Keratinocyte (primary cell): Measurements from ENCODE around the gene RHAG.

Experiments used
- CTCF ChIP-seq, 3 experiments: IDR thresholded peaks in 1 of 3; conservative IDR thresholded peaks in 1 of 3; optimal IDR thresholded peaks in 1 of 3; 2 replicates in 2 of 3; 3 replicates in 1 of 3; pipeline versions ENCODE3 to v1.5.1; 2011; ENCODE audit warnings: low read length in 3 of 3, mild to moderate bottlenecking in 3 of 3, moderate library complexity in 2 of 3, control low read depth in 1 of 3, inconsistent platforms in 1 of 3; ENCODE audit not compliant: insufficient read depth in 2 of 3; ENCODE audit errors: extremely low read depth in 1 of 3
- EZH2 ChIP-seq: IDR thresholded peaks from one replicate; pipeline ENCODE4 v1.6.1; 2012; ENCODE audit warnings: inconsistent platforms, mild to moderate bottlenecking, low read length, moderate library complexity

GRCh38 chr6:49675816-49676215, 39.2 kb upstream of the RHAG start:
- no peak for TF ChIP-seq CTCF (optimal IDR thresholded peaks at IDR 0.05 in 1 of 3, IDR thresholded peaks at IDR 0.05 in 1 of 3, conservative IDR thresholded peaks at IDR 0.05 in 1 of 3; ENCODE audit: extremely low read depth in 1 of 3, insufficient read depth in 2 of 3, low read length in 3 of 3)
- no peak for TF ChIP-seq EZH2
